Heart left ventricle (tissue), 13 donors: Measurements from ENCODE around the gene LRRC38.
A peak's percentile ranks its signal among the peaks of the same experiment; 100 is the strongest.

Experiments used
- POLR2A ChIP-seq, 2 donors: fragments of 450-650 bp; IDR thresholded peaks; one replicate each; pipeline ENCODE4 v1.6.1; 2017; ENCODE audit warnings: antibody characterized with exemption in 2 of 2, mild to moderate bottlenecking in 2 of 2, moderate library complexity in 2 of 2
- TF ChIP-seq, protein P1 (sequence below), 12 donors: fragments of 200-600 bp; sonication (generic) in 4 of 12; IDR thresholded peaks; one replicate each; pipeline versions ENCODE4 v1.5.0 to v1.8.0; 2018 to 2022; ENCODE audit warnings: antibody characterized with exemption in 12 of 12, mild to moderate bottlenecking in 5 of 12
- donor health status: ischemic (EF 13 %, LVEDD 7.1; RV severe dilation, severe dysfunction).
- donor health status: DM: no; HTN: yes; CAD: no.
- donor health status: DM: no; HTN: no; CAD: no.
- donor health status: ischemic (EF 25% LVEDD 6.9; RV normal size, moderate dysfunction).
- donor health status: ischemic (EF 25% LVEDD 5.7; RV mildly dilated, moderate dysfunction).
- donor health status: ischemic (EF 35%, LVEDD 5.7; RV mildly dilated, moderate dysfunction).
- donor health status: nonischemic (EF 11% LVEDD 7.7; RV severe dilation, severe dysfunction).
- donor health status: DM: yes; HTN: yes; CAD: no.
- donor health status: PGD.
- donor health status: ischemic (EF 29% LVEDD 5.4; RV normal size, mild dysfunction).
- donor health status: nonischemic (EF 23%, LVEDD 6.1; RV moderate dilation, normal function).

GRCh38 chr1:13513895-13514546 lies at the start of gene LRRC38:
- TF ChIP-seq, protein P1, sequence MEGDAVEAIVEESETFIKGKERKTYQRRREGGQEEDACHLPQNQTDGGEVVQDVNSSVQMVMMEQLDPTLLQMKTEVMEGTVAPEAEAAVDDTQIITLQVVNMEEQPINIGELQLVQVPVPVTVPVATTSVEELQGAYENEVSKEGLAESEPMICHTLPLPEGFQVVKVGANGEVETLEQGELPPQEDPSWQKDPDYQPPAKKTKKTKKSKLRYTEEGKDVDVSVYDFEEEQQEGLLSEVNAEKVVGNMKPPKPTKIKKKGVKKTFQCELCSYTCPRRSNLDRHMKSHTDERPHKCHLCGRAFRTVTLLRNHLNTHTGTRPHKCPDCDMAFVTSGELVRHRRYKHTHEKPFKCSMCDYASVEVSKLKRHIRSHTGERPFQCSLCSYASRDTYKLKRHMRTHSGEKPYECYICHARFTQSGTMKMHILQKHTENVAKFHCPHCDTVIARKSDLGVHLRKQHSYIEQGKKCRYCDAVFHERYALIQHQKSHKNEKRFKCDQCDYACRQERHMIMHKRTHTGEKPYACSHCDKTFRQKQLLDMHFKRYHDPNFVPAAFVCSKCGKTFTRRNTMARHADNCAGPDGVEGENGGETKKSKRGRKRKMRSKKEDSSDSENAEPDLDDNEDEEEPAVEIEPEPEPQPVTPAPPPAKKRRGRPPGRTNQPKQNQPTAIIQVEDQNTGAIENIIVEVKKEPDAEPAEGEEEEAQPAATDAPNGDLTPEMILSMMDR (IDR thresholded peaks at IDR 0.05): peak in 4 of 12 donors; percentile 6 to 24 (median 16)
- no peak for TF ChIP-seq POLR2A (IDR thresholded peaks at IDR 0.05)
